ENCODE measurements around the gene COL25A1.

Gene COL25A1

GRCh38 chr4:108762559-108763225 lies 539.8 kb downstream of the COL25A1 start, which contains the start of gene ETNPPL:
ETNPPL (minus strand) TSS chr4:108763053; CDS start chr4:108762898, 155 bp downstream.
- DNase-seq (ENCODE audit: low spot score), result no peak
